Measurements from ENCODE around the gene INHBB.

DNA sequence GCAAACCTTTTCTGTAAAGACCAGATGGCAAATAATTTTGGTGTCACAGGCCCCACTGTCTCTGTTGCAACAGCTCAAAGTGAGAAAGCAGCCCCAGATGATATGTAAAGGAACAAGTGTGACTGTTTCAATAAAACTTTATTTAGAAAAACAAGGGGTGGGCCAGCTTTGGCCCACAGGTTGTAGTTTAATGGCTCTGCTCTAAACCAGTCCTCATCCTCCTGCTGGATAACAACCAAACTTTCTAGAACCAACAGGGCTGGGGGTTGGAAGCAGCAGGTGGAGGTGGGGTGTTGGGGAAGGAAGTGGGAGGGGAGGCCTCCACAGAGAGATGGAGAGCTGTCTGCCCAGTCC is 28.8 kb upstream of the INHBB start:
- TF ChIP-seq, protein P1, sequence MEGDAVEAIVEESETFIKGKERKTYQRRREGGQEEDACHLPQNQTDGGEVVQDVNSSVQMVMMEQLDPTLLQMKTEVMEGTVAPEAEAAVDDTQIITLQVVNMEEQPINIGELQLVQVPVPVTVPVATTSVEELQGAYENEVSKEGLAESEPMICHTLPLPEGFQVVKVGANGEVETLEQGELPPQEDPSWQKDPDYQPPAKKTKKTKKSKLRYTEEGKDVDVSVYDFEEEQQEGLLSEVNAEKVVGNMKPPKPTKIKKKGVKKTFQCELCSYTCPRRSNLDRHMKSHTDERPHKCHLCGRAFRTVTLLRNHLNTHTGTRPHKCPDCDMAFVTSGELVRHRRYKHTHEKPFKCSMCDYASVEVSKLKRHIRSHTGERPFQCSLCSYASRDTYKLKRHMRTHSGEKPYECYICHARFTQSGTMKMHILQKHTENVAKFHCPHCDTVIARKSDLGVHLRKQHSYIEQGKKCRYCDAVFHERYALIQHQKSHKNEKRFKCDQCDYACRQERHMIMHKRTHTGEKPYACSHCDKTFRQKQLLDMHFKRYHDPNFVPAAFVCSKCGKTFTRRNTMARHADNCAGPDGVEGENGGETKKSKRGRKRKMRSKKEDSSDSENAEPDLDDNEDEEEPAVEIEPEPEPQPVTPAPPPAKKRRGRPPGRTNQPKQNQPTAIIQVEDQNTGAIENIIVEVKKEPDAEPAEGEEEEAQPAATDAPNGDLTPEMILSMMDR (IDR thresholded peaks at IDR 0.05), result no peak
- TF ChIP-seq POLR2A (IDR thresholded peaks at IDR 0.05), result no peak
